Measurements from ENCODE around the gene FRK.
"Not testable (repeated sequence)": the region's sequence is repeated elsewhere in the genome, so short reads cannot be mapped to it uniquely, and the experiment has no call there.

The FRK gene

GRCh38 chr6:116060572-116061283 lies at the start of gene FRK:
Gene FRK, minus strand, starts transcription at chr6:116060891. Its CDS starts 580 bp downstream, at chr6:116060311.
- no peak for DNase-seq

- DNase-seq, result no peak
Observed at GRCh38 chr6:116108836-116109235, 48.1 kb upstream of the FRK start.

DNA sequence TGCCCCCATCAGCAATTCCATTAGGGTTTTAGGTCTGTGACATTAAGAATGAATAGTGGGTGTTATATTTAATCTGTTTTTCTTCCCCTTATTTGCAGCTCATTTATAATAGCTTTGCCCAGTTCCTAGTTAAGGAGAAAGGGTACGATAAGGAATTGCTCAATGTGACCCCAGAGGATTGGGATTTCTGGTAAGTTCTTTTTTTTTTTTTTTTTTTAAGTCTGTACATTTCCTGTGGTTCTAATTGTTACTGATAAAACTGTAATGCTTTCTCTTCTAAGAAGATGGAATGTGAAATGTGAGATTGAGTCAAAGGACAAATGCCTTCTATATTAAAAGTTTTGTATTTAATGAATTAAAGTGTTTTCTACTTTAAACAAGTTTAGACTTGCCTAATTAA lies 45.5 kb upstream of the FRK start:
- no peak for DNase-seq

GRCh38 chr6:116105247-116105646 lies 44.6 kb upstream of the FRK start:
- no peak for DNase-seq

DNA sequence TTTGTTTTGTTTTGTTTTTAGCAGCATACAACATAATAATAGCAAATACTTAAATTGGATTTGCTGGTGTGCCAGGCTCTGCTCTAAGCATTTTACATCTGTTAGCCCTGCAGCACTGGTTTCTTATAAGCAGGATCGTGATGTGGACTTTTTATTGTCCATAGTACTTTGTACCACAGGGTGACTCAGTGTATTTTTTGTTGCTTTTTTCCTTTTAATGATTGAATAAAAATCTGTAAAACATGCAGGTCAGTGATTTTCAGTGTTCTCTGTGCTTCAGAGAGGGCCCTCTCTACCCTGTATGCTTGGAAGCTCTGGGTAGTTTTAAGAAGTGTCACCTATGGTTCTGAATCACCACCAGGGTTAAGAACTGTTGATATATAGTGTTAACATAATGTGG lies 43.9 kb upstream of the FRK start:
- DNase-seq, result no peak

- no peak for DNase-seq
Observed at GRCh38 chr6:116102873-116103272, 42.2 kb upstream of the FRK start.

GRCh38 chr6:116101790-116102189 lies 41.1 kb upstream of the FRK start:
- DNase-seq, result no peak

- DNase-seq, result no peak
Observed at GRCh38 chr6:116101302-116101718, 40.6 kb upstream of the FRK start.

- peak; percentile 75 for DNase-seq
Observed at GRCh38 chr6:116100419-116101301, 40.0 kb upstream of the FRK start, which contains the start of gene NT5DC1. Gene NT5DC1, plus strand, starts transcription at chr6:116100853. Its CDS starts 78 bp downstream, at chr6:116100931.

- DNase-seq, result no peak
Observed at GRCh38 chr6:116099036-116099435, 38.3 kb upstream of the FRK start.

DNA sequence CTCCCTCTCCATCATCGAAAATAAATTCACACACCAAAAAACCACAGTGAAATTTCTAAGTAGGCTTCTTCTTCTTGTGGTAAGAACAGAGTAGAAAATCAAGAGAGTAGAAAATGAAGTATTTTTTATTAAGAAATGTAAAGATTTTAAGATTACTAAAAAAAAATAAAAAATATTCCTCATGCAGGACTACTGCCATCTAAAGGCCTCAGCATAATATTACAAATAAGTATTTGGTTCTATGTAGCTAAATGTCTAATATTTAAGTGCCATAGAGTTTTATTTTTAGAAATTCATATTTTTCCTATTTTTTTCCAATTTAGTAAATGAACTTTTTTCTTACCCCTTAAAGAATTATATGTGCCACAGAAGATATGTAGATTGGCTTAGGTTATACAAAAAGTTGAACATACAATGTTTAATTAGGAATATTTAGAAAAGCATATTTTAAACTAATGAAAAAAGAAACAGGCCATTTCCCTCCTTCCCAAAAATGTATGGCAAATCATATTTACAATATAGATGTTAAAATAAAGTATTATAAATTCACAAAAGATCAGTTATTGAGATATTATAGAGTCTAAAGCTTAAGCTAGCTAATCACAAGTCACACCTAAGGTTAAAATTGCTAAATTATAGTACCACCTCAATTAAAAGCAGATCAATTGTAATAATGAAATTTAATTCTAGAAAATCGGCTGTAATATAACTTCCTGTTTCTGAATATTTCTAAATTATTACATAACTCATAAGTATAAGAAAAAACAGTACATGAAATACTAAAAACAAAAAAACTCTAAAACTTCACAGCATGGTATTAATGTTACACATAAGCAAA lies 36.5 kb upstream of the FRK start:
- DNase-seq, result no peak

- DNase-seq, result not testable (repeated sequence)
Observed at GRCh38 chr6:116096048-116096759, 35.5 kb upstream of the FRK start.

- DNase-seq, result no peak
Observed at GRCh38 chr6:116094041-116094440, 33.4 kb upstream of the FRK start.

DNA sequence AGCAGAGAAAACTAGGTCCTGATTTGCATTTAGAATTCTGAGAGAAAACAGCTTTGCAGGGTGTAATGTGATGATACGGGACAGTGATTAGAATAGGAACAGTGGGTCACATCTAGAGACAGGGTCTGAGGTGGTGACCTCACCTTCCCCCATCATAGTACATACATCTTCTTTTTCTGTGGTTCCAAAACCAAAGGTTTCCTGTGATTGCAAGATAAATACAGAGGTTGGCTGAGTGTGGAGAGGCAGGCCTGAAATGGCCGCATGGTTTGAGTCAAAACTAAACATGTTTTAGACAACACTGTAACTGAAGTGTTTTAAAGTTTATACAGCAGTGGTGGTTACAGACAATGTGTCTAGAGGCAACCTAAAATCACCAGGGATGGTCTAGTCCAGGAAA lies 29.6 kb upstream of the FRK start:
- no peak for DNase-seq

- DNase-seq, result no peak
Observed at GRCh38 chr6:116088946-116089345, 28.3 kb upstream of the FRK start.

DNA sequence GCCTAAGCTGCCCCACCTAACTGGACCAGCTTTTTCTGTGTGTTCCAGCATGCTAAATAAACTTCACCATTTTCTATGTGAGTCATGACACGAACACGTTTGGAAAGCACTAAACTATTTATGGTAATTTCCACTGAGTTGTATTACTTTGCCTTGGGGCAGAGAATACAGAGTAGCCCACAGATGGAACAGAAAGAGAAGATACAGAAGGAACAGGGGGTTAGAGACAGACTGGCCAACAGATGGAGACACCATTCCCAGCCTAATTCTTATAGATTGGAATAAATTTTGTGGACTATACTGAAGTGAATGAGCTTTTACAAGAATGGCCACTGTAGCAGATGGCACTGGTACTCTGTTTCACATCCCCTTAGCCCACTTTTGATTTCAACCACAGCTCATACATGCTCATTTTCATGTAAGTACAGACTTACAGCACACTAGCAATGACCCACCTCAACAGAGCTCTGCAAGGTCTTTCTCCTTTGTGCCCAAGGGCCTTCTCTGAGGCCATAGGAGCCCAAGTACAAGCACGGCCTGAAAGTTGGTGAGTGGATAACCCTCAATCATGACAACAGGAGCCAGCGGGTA lies 26.8 kb upstream of the FRK start:
- no peak for DNase-seq

DNA sequence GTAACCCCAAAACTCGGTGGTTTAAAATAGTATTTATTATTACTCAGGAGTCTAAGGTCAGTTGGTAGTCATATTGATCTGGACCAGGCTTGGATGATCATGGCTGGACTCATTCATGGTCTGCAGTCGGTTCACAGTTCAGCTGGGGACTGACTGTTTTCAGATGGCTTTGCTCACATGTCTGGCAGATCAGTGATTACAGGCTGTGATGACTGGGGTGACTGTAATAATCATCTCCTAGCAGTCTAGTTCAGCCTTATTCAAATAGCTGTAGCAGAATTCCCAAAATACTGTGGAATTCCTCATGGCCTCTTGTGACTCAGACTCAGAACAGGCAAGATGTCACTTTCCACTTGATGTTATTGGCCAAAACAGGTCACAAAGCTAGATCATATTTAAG lies 23.6 kb upstream of the FRK start:
- no peak for DNase-seq

DNA sequence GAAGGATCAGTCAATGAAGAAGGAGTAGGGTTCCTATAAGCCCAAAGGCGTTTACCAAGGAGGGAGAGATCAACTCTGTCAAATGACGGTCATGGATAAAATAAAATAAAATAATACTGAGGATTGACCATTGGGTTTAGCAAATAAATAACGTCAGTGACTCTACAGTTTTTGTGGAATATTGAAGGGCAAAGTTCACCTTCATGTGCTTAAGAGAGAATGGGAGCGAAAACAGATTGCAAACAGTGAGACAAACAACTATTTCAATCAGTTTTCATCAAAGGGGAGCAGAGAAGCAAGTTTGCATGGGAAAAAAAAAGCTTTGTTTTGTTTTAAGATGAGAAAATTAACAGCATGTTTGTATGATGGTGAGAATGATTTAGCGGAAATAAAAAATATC lies 22.4 kb upstream of the FRK start:
- DNase-seq, result no peak

DNA sequence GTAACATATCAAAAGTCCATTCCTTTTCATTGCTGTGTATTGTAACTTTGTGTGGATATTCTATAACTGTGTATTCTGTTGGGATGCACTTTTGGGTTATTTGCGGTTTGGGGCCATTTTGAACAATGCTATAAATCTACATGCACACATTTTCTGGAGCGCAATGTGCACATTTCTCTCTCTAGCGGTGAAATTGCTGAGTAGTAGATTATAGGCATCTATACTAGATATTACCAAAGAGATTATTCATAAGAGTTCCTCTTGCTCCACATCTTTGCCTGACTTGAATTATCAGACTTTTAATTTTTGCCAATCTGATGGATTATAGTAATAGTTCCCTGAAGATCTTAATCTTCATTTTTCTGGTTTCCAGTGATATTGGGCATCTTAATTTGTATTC lies 18.3 kb upstream of the FRK start:
- DNase-seq, result no peak

DNA sequence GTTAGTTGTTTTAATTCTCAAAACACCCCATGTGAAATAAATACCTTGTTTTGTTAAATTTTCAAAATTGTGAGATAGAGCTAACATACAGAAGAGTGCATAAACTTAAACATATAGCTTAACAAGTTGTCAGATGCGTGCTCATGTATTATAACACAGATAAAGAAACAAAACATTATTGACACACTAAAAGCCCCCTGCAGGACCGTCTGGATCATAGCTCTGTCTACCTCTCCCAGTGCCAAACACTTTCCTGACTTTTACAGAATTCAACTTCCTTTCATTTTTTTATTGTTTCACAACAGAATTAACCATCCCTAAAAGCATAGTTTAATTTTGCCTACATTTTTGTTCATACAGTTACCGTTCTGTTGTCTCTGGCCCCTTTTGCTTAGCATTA lies 17.8 kb upstream of the FRK start:
- DNase-seq, result no peak

DNA sequence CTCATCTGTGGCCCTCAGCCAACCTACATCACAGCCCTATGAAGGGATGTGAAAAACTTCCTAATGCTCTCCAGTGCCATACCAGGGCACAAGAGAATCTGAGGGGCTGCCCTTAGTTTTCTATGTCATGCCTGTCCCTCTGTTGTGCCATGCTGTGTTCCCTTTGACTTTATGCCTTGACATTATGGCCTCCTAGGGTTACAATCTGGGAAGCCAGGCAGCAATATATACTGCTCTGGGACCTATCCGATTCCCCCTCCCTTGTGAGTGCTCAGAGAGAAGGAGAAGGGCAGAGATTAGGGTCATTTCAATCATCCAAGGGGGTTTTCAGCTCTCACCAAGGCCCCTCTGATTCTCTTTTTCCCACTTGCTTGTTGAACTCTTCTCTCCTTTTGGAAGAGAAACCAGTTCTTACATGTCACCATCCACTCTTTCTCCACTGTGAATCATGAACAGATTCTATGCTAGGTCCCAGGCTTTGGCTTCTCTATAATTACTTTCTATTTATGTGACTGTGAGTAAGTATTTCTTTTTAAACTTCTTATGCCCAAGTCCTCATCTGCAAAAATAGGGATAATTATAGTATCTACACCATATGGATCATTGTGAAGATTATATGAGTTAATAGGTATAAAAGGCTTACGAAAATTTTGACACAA lies 14.2 kb upstream of the FRK start:
- no peak for DNase-seq
